CD4-positive, alpha-beta T cell treated with Interleukin-17A for 4 hours (primary cell): ENCODE data around the gene STAG3.
"Not testable (repeated sequence)": the region's sequence is repeated elsewhere in the genome, so short reads cannot be mapped to it uniquely, and the experiment has no call there.

ENCODE experiments used
- DNase-seq: peaks from one replicate; pipeline ENCODE4 v3.0.0-alpha.2; 2020; ENCODE audit warnings: mixed read lengths

STAG3 gene

GRCh38 chr7:100177045-100178001, at the start of gene STAG3, which contains the start of gene GPC2:
Gene STAG3, plus strand, starts transcription at chr7:100177918. Its CDS starts 2,639 bp downstream, at chr7:100180557.
Gene GPC2, minus strand, starts transcription at chr7:100177381. Its CDS starts 182 bp downstream, at chr7:100177199.
- DNase-seq = peak; percentile 99

- DNase-seq = no peak
Observed at GRCh38 chr7:100128637-100128963, 49.1 kb upstream of the STAG3 start.

GRCh38 chr7:100130220-100130607, 47.5 kb upstream of the STAG3 start:
- not testable (repeated sequence) for DNase-seq

GRCh38 chr7:100130608-100131453, 46.9 kb upstream of the STAG3 start:
- DNase-seq = peak; percentile 92

GRCh38 chr7:100132126-100132525, 45.6 kb upstream of the STAG3 start:
- DNase-seq = no peak

GRCh38 chr7:100132697-100133151, 45.0 kb upstream of the STAG3 start:
- DNase-seq = peak; percentile 79

- DNase-seq = peak; percentile 36
Observed at GRCh38 chr7:100137851-100138760, 39.6 kb upstream of the STAG3 start.

- DNase-seq = no peak
Observed at GRCh38 chr7:100141555-100141949, 36.2 kb upstream of the STAG3 start.

GRCh38 chr7:100142461-100142860, 35.3 kb upstream of the STAG3 start:
- DNase-seq = no peak

- not testable (repeated sequence) for DNase-seq
Observed at GRCh38 chr7:100146350-100146749, 31.4 kb upstream of the STAG3 start.

GRCh38 chr7:100147278-100147677, 30.4 kb upstream of the STAG3 start:
- no peak for DNase-seq

- no peak for DNase-seq
Observed at GRCh38 chr7:100148225-100148558, 29.5 kb upstream of the STAG3 start.

GRCh38 chr7:100148559-100149328, 29.0 kb upstream of the STAG3 start, which contains the start of gene LAMTOR4:
Gene LAMTOR4, plus strand, starts transcription at chr7:100148918. Its CDS starts 55 bp downstream, at chr7:100148973.
- peak; percentile 97 for DNase-seq

- DNase-seq = no peak
Observed at GRCh38 chr7:100152404-100152803, 25.3 kb upstream of the STAG3 start.

GRCh38 chr7:100152937-100153666, 24.6 kb upstream of the STAG3 start:
- DNase-seq = no peak

GRCh38 chr7:100153708-100154535, 23.8 kb upstream of the STAG3 start:
- no peak for DNase-seq

- DNase-seq = no peak
Observed at GRCh38 chr7:100154651-100155491, 22.8 kb upstream of the STAG3 start.

GRCh38 chr7:100155553-100156317, 22.0 kb upstream of the STAG3 start:
- no peak for DNase-seq
